Lower lobe of right lung (tissue), 2 donors: ENCODE data around the gene ZFAND2B. TPM values are rescaled to one million over a fixed set of nuclear protein-coding genes. Genes with fewer than 3 reads are reported as not detected.

ENCODE experiments used
- ATAC-seq, 2 donors: fragments of 200-7000 bp; cut with Tn5 transposase; one replicate each; pipeline ENCODE4 v1.9.1; 2020 to 2022; ENCODE audit warnings: mild to moderate bottlenecking in 2 of 2, moderate library complexity in 2 of 2
- DNase-seq: peaks from one replicate; pipeline ENCODE4 v3.0.0-alpha.2; 2020
- H3K27ac ChIP-seq: fragments of 200-600 bp; one replicate; pipeline ENCODE4 v1.8.0; 2022
- H3K27me3 ChIP-seq: fragments of 200-600 bp; one replicate; pipeline ENCODE4 v1.8.0; 2022; ENCODE audit warnings: low read depth
- H3K36me3 ChIP-seq: fragments of 200-600 bp; one replicate; pipeline ENCODE4 v1.8.0; 2022; ENCODE audit warnings: mild to moderate bottlenecking
- H3K4me1 ChIP-seq: fragments of 200-600 bp; one replicate; pipeline ENCODE4 v1.8.0; 2022
- H3K4me3 ChIP-seq: fragments of 200-600 bp; one replicate; pipeline ENCODE4 v1.8.0; 2022; ENCODE audit warnings: mild to moderate bottlenecking
- H3K9me3 ChIP-seq: fragments of 200-600 bp; one replicate; pipeline ENCODE4 v1.8.0; 2022
- CTCF ChIP-seq: fragments of 200-600 bp; IDR thresholded peaks from one replicate; pipeline ENCODE4 v1.8.0; 2022; ENCODE audit warnings: antibody characterized with exemption, mild to moderate bottlenecking
- intact Hi-C: fragments of 100-400 bp; cut with DNase I; formaldehyde crosslinking; loops from one replicate; pipeline ENCODE4 v1.11.0; 2022
- total RNA-seq: library from RNA; stranded (reverse); fragmentation: NEBNext Ultra II Directional; extraction: Animal tissue kit (Norgen Biotek cat#: 25700); gene quantifications from one replicate; pipeline ENCODE4 v1.2.1, GENCODE V29; 2021
- donor health status: DM: no; HTN: yes; CAD: no; lungs with severe emphysema.

ZFAND2B gene
- total RNA-seq, 1 donor from 2014 or later, result 32.6 TPM

- H3K4me3 ChIP-seq, result peak overlapping the region; percentile 97
- no peaks in the 10 kb centered on the region for H3K27me3 ChIP-seq
- H3K4me1 ChIP-seq, result peaks cover 63% of the 10 kb centered on the region
- no peak for TF ChIP-seq CTCF
- intact Hi-C loops, result no loop called here
- ATAC-seq, result no peak
- H3K9me3 ChIP-seq, result no peaks in the 10 kb centered on the region
- H3K36me3 ChIP-seq, result peaks cover 24% of the 10 kb centered on the region
- peak overlapping the region; percentile 98 for H3K27ac ChIP-seq
- DNase-seq, result no peak
Observed at GRCh38 chr2:219245899-219246230, 39.3 kb downstream of the ZFAND2B start.

- no peak for TF ChIP-seq CTCF
- Histone ChIP-seq H3K27me3 (no peaks in the 10 kb centered on the region), H3K4me3 (no peak overlapping the region), H3K36me3 (peaks cover 28% of the 10 kb centered on the region), H3K9me3 (no peaks in the 10 kb centered on the region), H3K4me1 (peaks cover 67% of the 10 kb centered on the region), H3K27ac (peak overlapping the region; percentile 98)
- ATAC-seq, result no peak
- DNase-seq, result no peak
- intact Hi-C loops, result no loop called here
Observed at GRCh38 chr2:219246559-219246958, 40.0 kb downstream of the ZFAND2B start.

- H3K9me3 ChIP-seq, result no peaks in the 10 kb centered on the region
- H3K27me3 ChIP-seq, result no peaks in the 10 kb centered on the region
- ATAC-seq (peak in 1 of 2 donors; percentile 5), DNase-seq (no peak)
- peak overlapping the region; percentile 91 for H3K27ac ChIP-seq
- intact Hi-C loops, result no loop called here
- H3K4me3 ChIP-seq, result peak overlapping the region; percentile 3
- peaks cover 75% of the 10 kb centered on the region for H3K4me1 ChIP-seq
- TF ChIP-seq CTCF, result no peak
- peaks cover 28% of the 10 kb centered on the region for H3K36me3 ChIP-seq
Observed at GRCh38 chr2:219247678-219248642, 41.4 kb downstream of the ZFAND2B start.

- ATAC-seq, result no peak
- Histone ChIP-seq H3K36me3 (peaks cover 28% of the 10 kb centered on the region), H3K4me1 (peaks cover 75% of the 10 kb centered on the region), H3K4me3 (peak overlapping the region; percentile 41), H3K27me3 (no peaks in the 10 kb centered on the region), H3K27ac (peak overlapping the region; percentile 91), H3K9me3 (no peaks in the 10 kb centered on the region)
- no peak for TF ChIP-seq CTCF
- DNase-seq, result no peak
- intact Hi-C loops, result no loop called here
Observed at GRCh38 chr2:219248845-219249202, 42.2 kb downstream of the ZFAND2B start.

GRCh38 chr2:219249203-219249980 lies 42.8 kb downstream of the ZFAND2B start:
- Histone ChIP-seq H3K36me3 (peaks cover 28% of the 10 kb centered on the region), H3K27me3 (no peaks in the 10 kb centered on the region), H3K4me3 (peak overlapping the region; percentile 41), H3K9me3 (no peaks in the 10 kb centered on the region), H3K27ac (peak overlapping the region; percentile 91), H3K4me1 (peaks cover 76% of the 10 kb centered on the region)
- ATAC-seq (peak; percentile 51 to 68), DNase-seq (peak; percentile 88)
- no peak for TF ChIP-seq CTCF
- intact Hi-C loops, result no loop called here
